Mesothelial cell of epicardium (in vitro differentiated cells): ENCODE data around the gene UNC13C. TPM values are rescaled to one million over a fixed set of nuclear protein-coding genes. Genes with fewer than 3 reads are reported as not detected.

Experiments used
- DNase-seq, 2 experiments: peaks; one replicate each; pipeline ENCODE4 v3.0.0; 2021; ENCODE audit warnings: low spot score in 2 of 2; ENCODE audit not compliant: unreplicated experiment in 2 of 2
- H3K27ac Mint-ChIP-seq: 2 replicates; pipeline ENCODE4 v1.8.0; 2021; ENCODE audit warnings: mixed read lengths
- H3K27me3 Mint-ChIP-seq: 2 replicates; pipeline ENCODE4 v1.8.0; 2021; ENCODE audit warnings: low read depth, mixed read lengths
- H3K36me3 Mint-ChIP-seq: 2 replicates; pipeline ENCODE4 v1.8.0; 2021; ENCODE audit warnings: mixed read lengths
- H3K4me1 Mint-ChIP-seq: 2 replicates; pipeline ENCODE4 v1.8.0; 2021; ENCODE audit warnings: mixed read lengths
- H3K4me3 Mint-ChIP-seq: 2 replicates; pipeline ENCODE4 v1.8.0; 2021; ENCODE audit warnings: mild to moderate bottlenecking, moderate library complexity, mixed read lengths
- H3K9me3 Mint-ChIP-seq: 2 replicates; pipeline ENCODE4 v1.8.0; 2021; ENCODE audit warnings: mixed read lengths
- CTCF ChIP-seq: fragments of 200-600 bp; sonication (generic); IDR thresholded peaks from one replicate; pipeline ENCODE4 v1.5.0; 2021; ENCODE audit warnings: antibody characterized with exemption; ENCODE audit not compliant: unreplicated experiment
- total RNA-seq: library from RNA; stranded (reverse); gene quantifications from 3 replicates; pipeline ENCODE4 v1.2.1, GENCODE V29; 2021

Gene UNC13C
- total RNA-seq, 1 donor from 2014 or later = 2.7 TPM

GRCh38 chr15:54091651-54092050, 113.4 kb downstream of the UNC13C start:
- Mint-ChIP-seq H3K27me3 (peaks cover 8% of the 10 kb centered on the region), H3K9me3 (no peaks in the 10 kb centered on the region), H3K36me3 (no peaks in the 10 kb centered on the region), H3K4me1 (no peaks in the 10 kb centered on the region), H3K27ac (no peak overlapping the region), H3K4me3 (no peak overlapping the region)
- no peak for TF ChIP-seq CTCF
- no peak for DNase-seq

GRCh38 chr15:54094661-54095060, 116.4 kb downstream of the UNC13C start:
- H3K9me3 Mint-ChIP-seq = no peaks in the 10 kb centered on the region
- H3K27me3 Mint-ChIP-seq = peaks cover 8% of the 10 kb centered on the region
- H3K4me1 Mint-ChIP-seq = no peaks in the 10 kb centered on the region
- DNase-seq = no peak
- no peak overlapping the region for H3K4me3 Mint-ChIP-seq
- no peak for TF ChIP-seq CTCF
- H3K27ac Mint-ChIP-seq = no peak overlapping the region
- H3K36me3 Mint-ChIP-seq = no peaks in the 10 kb centered on the region

GRCh38 chr15:54097019-54097418, 118.8 kb downstream of the UNC13C start:
- H3K4me3 Mint-ChIP-seq = no peak overlapping the region
- H3K4me1 Mint-ChIP-seq = no peaks in the 10 kb centered on the region
- H3K36me3 Mint-ChIP-seq = no peaks in the 10 kb centered on the region
- no peak for DNase-seq
- TF ChIP-seq CTCF = no peak
- H3K9me3 Mint-ChIP-seq = no peaks in the 10 kb centered on the region
- H3K27me3 Mint-ChIP-seq = peaks cover 6% of the 10 kb centered on the region
- no peak overlapping the region for H3K27ac Mint-ChIP-seq

- no peak for DNase-seq
- Mint-ChIP-seq H3K27ac (no peak overlapping the region), H3K36me3 (no peaks in the 10 kb centered on the region), H3K4me1 (no peaks in the 10 kb centered on the region), H3K27me3 (peaks cover 6% of the 10 kb centered on the region), H3K9me3 (no peaks in the 10 kb centered on the region), H3K4me3 (no peak overlapping the region)
- no peak for TF ChIP-seq CTCF
Observed at GRCh38 chr15:54099010-54099409, 120.8 kb downstream of the UNC13C start.

GRCh38 chr15:54101664-54102270, 123.5 kb downstream of the UNC13C start:
- no peaks in the 10 kb centered on the region for H3K4me1 Mint-ChIP-seq
- H3K4me3 Mint-ChIP-seq = no peak overlapping the region
- no peaks in the 10 kb centered on the region for H3K36me3 Mint-ChIP-seq
- no peaks in the 10 kb centered on the region for H3K9me3 Mint-ChIP-seq
- H3K27ac Mint-ChIP-seq = no peak overlapping the region
- no peak for DNase-seq
- no peak for TF ChIP-seq CTCF
- H3K27me3 Mint-ChIP-seq = no peaks in the 10 kb centered on the region

DNA sequence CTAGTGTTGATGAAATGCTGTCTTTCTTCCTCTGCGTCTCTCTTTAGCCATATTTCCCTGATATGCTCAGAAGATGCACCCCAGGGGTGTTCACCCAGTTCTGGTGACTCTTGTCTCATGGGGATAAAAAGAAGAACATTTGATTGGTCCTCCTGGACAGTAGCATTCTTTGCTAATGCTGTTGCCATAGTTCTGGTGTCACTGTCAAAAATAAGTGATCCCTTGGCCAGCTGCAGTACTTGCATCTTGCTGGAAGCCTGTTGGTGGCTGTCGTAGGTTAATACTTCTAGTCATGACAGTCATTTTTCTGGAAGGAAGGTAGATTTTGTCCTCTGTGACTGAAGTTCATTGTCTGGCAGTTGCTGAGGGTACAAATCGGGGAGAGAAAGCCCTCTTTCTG, 124.5 kb downstream of the UNC13C start:
- Mint-ChIP-seq H3K4me3 (no peak overlapping the region), H3K36me3 (no peaks in the 10 kb centered on the region), H3K9me3 (no peaks in the 10 kb centered on the region), H3K27ac (no peak overlapping the region), H3K27me3 (no peaks in the 10 kb centered on the region), H3K4me1 (no peaks in the 10 kb centered on the region)
- DNase-seq = no peak
- TF ChIP-seq CTCF = no peak
